Fibroblast of lung (primary cell): Measurements from ENCODE around the gene TBC1D8.

Source experiments
- CTCF ChIP-seq, 2 donors: IDR thresholded peaks in 1 of 2; conservative IDR thresholded peaks in 1 of 2; 1 replicate in 1 of 2; 2 replicates in 1 of 2; pipeline ENCODE4 v1.5.1; 2011 to 2012; ENCODE audit warnings: low read length in 2 of 2, control low read depth in 1 of 2, inconsistent platforms in 1 of 2, low read depth in 1 of 2, mild to moderate bottlenecking in 1 of 2
- EZH2 ChIP-seq: IDR thresholded peaks from 2 replicates; pipeline ENCODE4 v1.5.1; 2012; ENCODE audit warnings: low read length, control low read depth, mild to moderate bottlenecking; ENCODE audit errors: missing control alignments

GRCh38 chr2:100965596-100965995 lies 185.6 kb downstream of the TBC1D8 start:
- TF ChIP-seq CTCF (conservative IDR thresholded peaks at IDR 0.05 in 1 of 2, IDR thresholded peaks at IDR 0.05 in 1 of 2; ENCODE audit: low read depth in 1 of 2, low read length in 2 of 2): no peak
- TF ChIP-seq EZH2: no peak
